Parathyroid adenoma (tissue), 2 donors: ENCODE data around the gene DGKQ.
A peak's percentile ranks its signal among the peaks of the same experiment; 100 is the strongest.

Experiments used
- H2AFZ ChIP-seq: fragments of 300-600 bp; sonication (generic); one replicate; pipeline ENCODE4 v1.7.0; 2017; ENCODE audit warnings: antibody characterized with exemption, mild to moderate bottlenecking
- H3K27ac ChIP-seq: fragments of 300-600 bp; sonication (generic); one replicate; pipeline ENCODE4 v1.7.0; 2017
- H3K27me3 ChIP-seq: fragments of 300-600 bp; sonication (generic); one replicate; pipeline ENCODE4 v1.7.0; 2017; ENCODE audit warnings: low read length; ENCODE audit not compliant: control insufficient read depth, insufficient read depth
- H3K36me3 ChIP-seq: fragments of 300-600 bp; sonication (generic); one replicate; pipeline ENCODE4 v1.7.0; 2017; ENCODE audit warnings: low read length; ENCODE audit not compliant: control insufficient read depth, insufficient read depth
- H3K4me1 ChIP-seq: fragments of 300-600 bp; sonication (generic); one replicate; pipeline ENCODE4 v1.7.0; 2017; ENCODE audit warnings: control low read depth
- H3K4me2 ChIP-seq: fragments of 300-600 bp; sonication (generic); one replicate; pipeline ENCODE4 v1.7.0; 2017; ENCODE audit warnings: low read length
- H3K4me3 ChIP-seq: fragments of 300-600 bp; sonication (generic); one replicate; pipeline ENCODE4 v1.7.0; 2017; ENCODE audit warnings: low read depth, low read length
- H3K79me2 ChIP-seq: fragments of 300-600 bp; sonication (generic); one replicate; pipeline ENCODE4 v1.7.0; 2017; ENCODE audit warnings: control low read depth
- H3K9ac ChIP-seq: fragments of 300-600 bp; sonication (generic); one replicate; pipeline ENCODE4 v1.7.0; 2017; ENCODE audit warnings: mild to moderate bottlenecking
- H3K9me3 ChIP-seq: fragments of 300-600 bp; sonication (generic); one replicate; pipeline ENCODE4 v1.7.0; 2017; ENCODE audit warnings: low read length; ENCODE audit not compliant: control insufficient read depth
- CTCF ChIP-seq: fragments of 300-600 bp; sonication (generic); IDR thresholded peaks from one replicate; pipeline ENCODE4 v1.7.0; 2017; ENCODE audit warnings: antibody characterized with exemption, mild to moderate bottlenecking
- donor health status: primary hyperparathyroidism.

The DGKQ gene

GRCh38 chr4:973431-974397, at the start of gene DGKQ:
DGKQ (minus strand) TSS chr4:973569; CDS start chr4:973482, 87 bp downstream.
- Histone ChIP-seq H3K4me1 (no peaks in the 10 kb centered on the region), H3K36me3 (no peaks in the 10 kb centered on the region), H3K9ac (peak within 1 kb of the TSS; percentile 19), H2AFZ (peak within 1 kb of the TSS; percentile 66), H3K4me3 (peak within 1 kb of the TSS; percentile 69), H3K27ac (no peak within 1 kb of the TSS), H3K4me2 (peak within 1 kb of the TSS; percentile 93), H3K27me3 (no peaks in the 10 kb centered on the region), H3K9me3 (no peaks in the 10 kb centered on the region), H3K79me2 (no peaks in the 10 kb centered on the region)
- no peak for TF ChIP-seq CTCF

GRCh38 chr4:1022739-1023066, 49.3 kb upstream of the DGKQ start:
- H2AFZ ChIP-seq = no peak overlapping the region
- no peaks in the 10 kb centered on the region for H3K79me2 ChIP-seq
- H3K36me3 ChIP-seq = no peaks in the 10 kb centered on the region
- no peaks in the 10 kb centered on the region for H3K9me3 ChIP-seq
- H3K9ac ChIP-seq = no peak overlapping the region
- TF ChIP-seq CTCF = no peak
- no peaks in the 10 kb centered on the region for H3K4me1 ChIP-seq
- H3K27me3 ChIP-seq = no peaks in the 10 kb centered on the region
- H3K4me2 ChIP-seq = no peak overlapping the region
- no peak overlapping the region for H3K4me3 ChIP-seq
- H3K27ac ChIP-seq = no peak overlapping the region

- TF ChIP-seq CTCF = no peak
- no peaks in the 10 kb centered on the region for H3K4me1 ChIP-seq
- H3K79me2 ChIP-seq = no peaks in the 10 kb centered on the region
- H2AFZ ChIP-seq = no peak overlapping the region
- no peak overlapping the region for H3K4me2 ChIP-seq
- no peaks in the 10 kb centered on the region for H3K27me3 ChIP-seq
- H3K9ac ChIP-seq = no peak overlapping the region
- H3K9me3 ChIP-seq = no peaks in the 10 kb centered on the region
- no peak overlapping the region for H3K27ac ChIP-seq
- H3K36me3 ChIP-seq = no peaks in the 10 kb centered on the region
- H3K4me3 ChIP-seq = no peak overlapping the region
These were observed 48.8 kb upstream of the DGKQ start for GRCh38 chr4:1022051-1022738.

- H2AFZ ChIP-seq = no peak overlapping the region
- H3K4me3 ChIP-seq = no peak overlapping the region
- no peak overlapping the region for H3K4me2 ChIP-seq
- no peak overlapping the region for H3K27ac ChIP-seq
- H3K36me3 ChIP-seq = no peaks in the 10 kb centered on the region
- TF ChIP-seq CTCF = no peak
- no peaks in the 10 kb centered on the region for H3K27me3 ChIP-seq
- H3K4me1 ChIP-seq = no peaks in the 10 kb centered on the region
- no peak overlapping the region for H3K9ac ChIP-seq
- no peaks in the 10 kb centered on the region for H3K79me2 ChIP-seq
- no peaks in the 10 kb centered on the region for H3K9me3 ChIP-seq
These were observed 48.1 kb upstream of the DGKQ start for GRCh38 chr4:1021386-1022050.
